Stimulated activated CD4-positive, alpha-beta T cell treated with anti-CD3 and anti-CD28 coated beads, Interleukin-1b, Interleukin-23, amount 100 ng/mL, for 24 hours (primary cell): ENCODE measurements around the gene ATP13A2.
"Not testable (repeated sequence)": the region's sequence is repeated elsewhere in the genome, so short reads cannot be mapped to it uniquely, and the experiment has no call there.

Experiments
- DNase-seq, 4 experiments: peaks; one replicate each; pipeline ENCODE4 v3.0.0-alpha.2; 2020; ENCODE audit warnings: low read depth in 4 of 4, low spot score in 1 of 4

The ATP13A2 gene

GRCh38 chr1:16979475-16980327 lies 32.0 kb downstream of the ATP13A2 start:
- no peak for DNase-seq

- no peak for DNase-seq
Observed at GRCh38 chr1:16978567-16979474, 32.9 kb downstream of the ATP13A2 start.

- no peak for DNase-seq
Observed at GRCh38 chr1:16978139-16978538, 33.6 kb downstream of the ATP13A2 start.

GRCh38 chr1:16977377-16977776 lies 34.4 kb downstream of the ATP13A2 start:
- no peak for DNase-seq

GRCh38 chr1:16976966-16977365 lies 34.8 kb downstream of the ATP13A2 start:
- no peak for DNase-seq

- DNase-seq: no peak
Observed at GRCh38 chr1:16975838-16976237, 35.9 kb downstream of the ATP13A2 start.

- DNase-seq: no peak
Observed at GRCh38 chr1:16975211-16975610, 36.5 kb downstream of the ATP13A2 start.

GRCh38 chr1:16973215-16973614 lies 38.5 kb downstream of the ATP13A2 start:
- DNase-seq: no peak

- no peak for DNase-seq
Observed at GRCh38 chr1:16972189-16972895, 39.4 kb downstream of the ATP13A2 start.

- DNase-seq: no peak
Observed at GRCh38 chr1:16971341-16972188, 40.2 kb downstream of the ATP13A2 start.

- no peak for DNase-seq
Observed at GRCh38 chr1:16970132-16970910, 41.4 kb downstream of the ATP13A2 start.

- DNase-seq: no peak
Observed at GRCh38 chr1:16969651-16970050, 42.1 kb downstream of the ATP13A2 start.

GRCh38 chr1:16969057-16969611 lies 42.6 kb downstream of the ATP13A2 start:
- no peak for DNase-seq

GRCh38 chr1:16968372-16968771 lies 43.4 kb downstream of the ATP13A2 start:
- DNase-seq: no peak

- DNase-seq: no peak
Observed at GRCh38 chr1:16967962-16968361, 43.8 kb downstream of the ATP13A2 start.

- DNase-seq: no peak
Observed at GRCh38 chr1:16967095-16967575, 44.6 kb downstream of the ATP13A2 start.

GRCh38 chr1:16966282-16966681 lies 45.4 kb downstream of the ATP13A2 start:
- no peak for DNase-seq

GRCh38 chr1:16965486-16966067 lies 46.2 kb downstream of the ATP13A2 start:
- DNase-seq: no peak

- DNase-seq: not testable (repeated sequence)
Observed at GRCh38 chr1:16964169-16964568, 47.6 kb downstream of the ATP13A2 start.
